H1 (cell line): Measurements from ENCODE around the gene OR6F1. TPM values are rescaled to one million over a fixed set of nuclear protein-coding genes. Genes with fewer than 3 reads are reported as not detected.

Experiments
- GTF2F1 ChIP-seq: IDR thresholded peaks from 2 replicates; pipeline ENCODE4 v1.6.1; 2012; ENCODE audit warnings: low read depth, low read length, improper control_type of control experiment, borderline replicate concordance
- RNF2 ChIP-seq: fragments of 200-900, 300-1000 bp; sonication (generic); IDR thresholded peaks from 2 replicates; pipeline ENCODE4 v1.7.1; 2016; ENCODE audit warnings: borderline replicate concordance, low read depth, mild to moderate bottlenecking, antibody characterized with exemption, low read length; ENCODE audit not compliant: poor library complexity, severe bottlenecking; ENCODE audit errors: missing control alignments
- polyA plus RNA-seq, 7 experiments: library from polyadenylated mRNA; depleted of rRNA in 3 of 7; stranded (reverse) in 5 of 7; unstranded in 2 of 7; fragments of >200 nt in 5 of 7; fragments of 200-250 nt in 2 of 7; gene quantifications; 1 replicate in 5 of 7; 2 replicates in 1 of 7; 4 replicates in 1 of 7; pipeline versions ENCODE4 v1.2.1 to v1.2.3, GENCODE V29; 2011 to 2013; ENCODE audit warnings: missing spikeins in 2 of 7, mixed read lengths in 2 of 7
- total RNA-seq: library from RNA; stranded (reverse); fragmentation: NEBNext Ultra II Directional; extraction: Animal tissue kit (Norgen Biotek cat#: 25700); gene quantifications from 2 replicates; pipeline ENCODE4 v1.2.1, GENCODE V29; 2021

Gene OR6F1
- total and polyA plus RNA-seq, 2 of the 8 experiments (the other 6 are each of a cell fraction or from before 2014, with no cell fraction given) = not detected

GRCh38 chr1:247749870-247750269, 33.4 kb upstream of the OR6F1 start (continued):
- TF ChIP-seq GTF2F1 (no peak), RNF2 (no peak)
